ENCODE measurements around the gene TCEANC2. TPM values are rescaled to one million over a fixed set of nuclear protein-coding genes. Genes with fewer than 3 reads are reported as not detected.

Gene TCEANC2
- total and polyA plus RNA-seq, 12 donors = 1.3 to 12.5 (median 5.6) TPM

- TF ChIP-seq CTCF (IDR thresholded peaks at IDR 0.05) = no peak
- no peak for TF ChIP-seq POLR2A (IDR thresholded peaks at IDR 0.05)
- Histone ChIP-seq H3K4me1 (replicated peaks in 1 of 2) (no peaks in the 10 kb centered on the region), H3K4me3 (no peak overlapping the region), H3K9me3 (replicated peaks in 1 of 3) (no peaks in the 10 kb centered on the region), H3K36me3 (replicated peaks in 1 of 2) (no peaks in the 10 kb centered on the region), H3K27me3 (no peaks in the 10 kb centered on the region), H3K27ac (no peak overlapping the region)
- intact Hi-C loops (cut with DNase I) = no loop called here
- WGBS, 4 donors = 86 to 97% (median 93%) methylated on average over 5 to 6 of the region's 6 CpGs
- DNase-seq = no peak
Observed at GRCh38 chr1:54134295-54134694, 80.9 kb downstream of the TCEANC2 start.

DNA sequence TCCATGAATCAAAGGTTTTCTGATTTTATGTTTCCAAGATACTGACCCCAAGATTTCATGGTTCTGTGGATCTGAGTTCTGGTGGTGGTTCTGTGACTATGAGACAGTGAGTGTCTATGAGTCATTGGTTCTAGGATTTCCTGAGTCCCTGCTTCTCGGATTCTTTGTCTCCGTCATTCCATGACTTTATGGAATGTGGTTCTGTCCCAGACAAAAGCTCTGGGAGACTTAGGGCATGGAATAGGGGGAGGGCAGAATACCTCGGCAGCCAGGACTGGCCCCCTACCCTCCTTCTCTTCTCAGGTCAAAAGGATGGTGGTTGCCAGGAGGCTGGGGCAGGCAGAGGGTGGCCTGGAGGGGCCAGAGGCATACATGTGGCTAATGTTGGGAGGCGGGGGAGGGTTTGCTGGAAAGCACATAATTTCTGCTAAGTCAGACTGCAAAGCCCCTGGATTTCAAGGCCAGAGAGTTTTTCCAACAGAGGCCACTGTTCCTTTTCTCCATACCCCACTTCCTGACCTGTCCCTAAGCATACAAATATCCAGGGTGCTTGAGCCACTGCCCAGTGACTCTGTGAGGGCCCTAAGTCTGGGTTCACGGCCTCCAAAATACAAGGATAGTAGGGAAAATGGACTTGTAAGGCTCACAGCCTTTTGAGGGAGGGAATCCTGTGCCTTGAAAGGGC is 82.2 kb downstream of the TCEANC2 start:
- H3K36me3 ChIP-seq (replicated peaks in 1 of 2) = no peaks in the 10 kb centered on the region
- H3K4me3 ChIP-seq = no peak overlapping the region
- DNase-seq = no peak
- H3K4me1 ChIP-seq (replicated peaks in 1 of 2) = no peaks in the 10 kb centered on the region
- no peaks in the 10 kb centered on the region for H3K9me3 ChIP-seq (replicated peaks in 1 of 3)
- TF ChIP-seq POLR2A (IDR thresholded peaks at IDR 0.05) (no peak), CTCF (IDR thresholded peaks at IDR 0.05) (no peak)
- WGBS, 4 donors = 59 to 75% (median 66%) methylated on average over 5 of the region's 5 CpGs
- intact Hi-C loops (cut with DNase I) = no loop called here
- H3K27me3 ChIP-seq = no peaks in the 10 kb centered on the region
- H3K27ac ChIP-seq = no peak overlapping the region

DNA sequence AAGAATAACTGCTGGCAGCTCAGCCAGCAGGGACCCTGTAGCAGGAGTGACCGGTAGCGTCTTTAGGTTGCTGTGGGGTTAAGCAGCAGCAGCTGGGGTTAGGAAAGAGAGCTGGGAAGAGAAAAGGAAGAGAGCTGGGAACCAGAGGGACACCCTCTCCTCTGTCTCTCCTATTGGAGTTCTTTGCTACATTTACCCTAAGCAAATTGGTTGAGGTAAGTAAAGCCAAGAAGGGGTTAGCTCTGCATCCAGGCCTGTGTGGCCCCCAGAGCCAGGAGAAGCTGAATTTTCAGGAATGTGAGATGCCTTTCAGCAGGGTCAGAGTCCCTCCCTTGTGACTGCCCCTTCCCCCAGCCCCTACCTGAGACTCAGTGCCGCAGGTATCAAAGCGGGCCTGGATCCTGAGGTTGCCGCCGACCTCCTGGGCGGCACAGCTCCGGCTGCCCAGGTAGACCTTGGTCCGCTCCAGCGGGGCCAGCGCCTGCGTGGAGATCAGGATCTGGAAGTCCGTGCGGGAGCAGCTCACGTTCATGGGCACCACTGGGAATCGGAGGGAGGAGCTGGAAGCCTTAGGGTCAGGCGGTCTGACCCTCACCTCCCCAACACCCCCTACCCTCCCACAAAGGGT is 83.0 kb downstream of the TCEANC2 start:
- WGBS, 4 donors = 95 to 98% (median 96%) methylated on average over 12 to 17 of the region's 17 CpGs
- no peak overlapping the region for H3K27ac ChIP-seq
- H3K9me3 ChIP-seq (replicated peaks in 1 of 3) = no peaks in the 10 kb centered on the region
- H3K4me1 ChIP-seq (replicated peaks in 1 of 2) = no peaks in the 10 kb centered on the region
- DNase-seq = no peak
- TF ChIP-seq POLR2A (IDR thresholded peaks at IDR 0.05) = no peak
- TF ChIP-seq CTCF (IDR thresholded peaks at IDR 0.05) = no peak
- H3K4me3 ChIP-seq = no peak overlapping the region
- intact Hi-C loops (cut with DNase I) = no loop called here
- H3K36me3 ChIP-seq (replicated peaks in 1 of 2) = no peaks in the 10 kb centered on the region
- H3K27me3 ChIP-seq = no peaks in the 10 kb centered on the region

- no peaks in the 10 kb centered on the region for H3K9me3 ChIP-seq (replicated peaks in 1 of 3)
- 79 to 83% (median 80%) methylated on average over 7 of the region's 7 CpGs for WGBS, 4 donors
- H3K27me3 ChIP-seq = no peaks in the 10 kb centered on the region
- DNase-seq = no peak
- no peaks in the 10 kb centered on the region for H3K4me1 ChIP-seq (replicated peaks in 1 of 2)
- H3K36me3 ChIP-seq (replicated peaks in 1 of 2) = no peaks in the 10 kb centered on the region
- no peak for TF ChIP-seq CTCF (IDR thresholded peaks at IDR 0.05)
- TF ChIP-seq POLR2A (IDR thresholded peaks at IDR 0.05) = no peak
- intact Hi-C loops (cut with DNase I) = no loop called here
- H3K27ac ChIP-seq = no peak overlapping the region
- H3K4me3 ChIP-seq = no peak overlapping the region
Observed at GRCh38 chr1:54136963-54137533, 83.6 kb downstream of the TCEANC2 start.
